BJ (cell line): ENCODE measurements around the gene WBP11. TPM values are rescaled to one million over a fixed set of nuclear protein-coding genes. Genes with fewer than 3 reads are reported as not detected.
"Not testable (repeated sequence)": the region's sequence is repeated elsewhere in the genome, so short reads cannot be mapped to it uniquely, and the experiment has no call there.

ENCODE experiments used
- CTCF ChIA-PET: fragments of 350-600 bp; formaldehyde crosslinking; extraction: SDS; loops from one replicate; lab custom pipeline; 2021; ENCODE audit warnings: antibody characterized with exemption, inconsistent platforms; lab: Yijun Ruan, JAX
- POLR2A ChIA-PET: fragments of 300-600 bp; sonication (Branson Sonifier 250); formaldehyde crosslinking; extraction: SDS; loops from one replicate; lab custom pipeline; 2021; ENCODE audit warnings: antibody characterized with exemption; lab: Charles Lee
- DNase-seq: peaks from one replicate; pipeline ENCODE4 v3.0.0-alpha.2; 2011; ENCODE audit warnings: low read depth
- H3K27me3 ChIP-seq: 2 replicates; pipeline ENCODE4 v1.6.0; 2011; ENCODE audit warnings: low read length; ENCODE audit not compliant: control insufficient read depth, insufficient read depth
- H3K36me3 ChIP-seq: 2 replicates; pipeline ENCODE4 v1.5.1; 2011; ENCODE audit warnings: low read length; ENCODE audit not compliant: control insufficient read depth, insufficient read depth
- H3K4me3 ChIP-seq: 2 replicates; pipeline ENCODE4 v1.5.1; 2011; ENCODE audit warnings: low read depth, mild to moderate bottlenecking, control low read depth, low read length
- CTCF ChIP-seq: IDR thresholded peaks from 2 replicates; pipeline ENCODE4 v1.5.1; 2011; ENCODE audit warnings: low read depth, mild to moderate bottlenecking, control low read depth, inconsistent platforms, low read length, moderate library complexity; ENCODE audit not compliant: insufficient read depth
- polyA plus RNA-seq: library from polyadenylated mRNA; depleted of rRNA; stranded (reverse); fragments of >200 nt; gene quantifications from 2 replicates; pipeline ENCODE4 v1.2.3, GENCODE V29; 2011

WBP11 gene
- polyA plus RNA-seq, 1 experiment: 12.8 TPM

GRCh38 chr12:14769466-14769968 lies 33.8 kb downstream of the WBP11 start:
- no peak for DNase-seq

GRCh38 chr12:14768823-14769405 lies 34.4 kb downstream of the WBP11 start:
- Histone ChIP-seq H3K27me3 (no peaks in the 10 kb centered on the region), H3K36me3 (no peaks in the 10 kb centered on the region; the same call in 1 of the 2 replicates), H3K4me3 (peak overlapping the region; percentile 75)
- TF ChIP-seq CTCF: no peak
- CTCF ChIA-PET: interaction anchor here (0.5 to 3.3 kb wide), 10 partner anchors 10 to 511 kb away, joined by 3 to 15 read pairs (median 5); partner anchors contain the start of genes C12orf60, RERG and WBP11
- POLR2A ChIA-PET: interaction anchor here (0.6 kb wide), 1 partner anchor 26 kb away, joined by 5 read pairs; no protein-coding TSS in a partner anchor
- no peak for DNase-seq

More at GRCh38 chr12:14769466-14769968, 33.8 kb downstream of the WBP11 start:
- peak overlapping the region; percentile 75 for H3K4me3 ChIP-seq
- CTCF ChIA-PET: interaction anchor here (0.7 to 3.3 kb wide), 13 partner anchors 11 to 452 kb away, joined by 3 to 15 read pairs (median 5); partner anchors contain the start of genes C12orf60, RERG and WBP11
- TF ChIP-seq CTCF: no peak
- no peaks in the 10 kb centered on the region for H3K27me3 ChIP-seq
- POLR2A ChIA-PET: no interaction called here
- H3K36me3 ChIP-seq: no peaks in the 10 kb centered on the region; the same call in 1 of the 2 replicates

- ChIA-PET POLR2A (no interaction called here), CTCF (no interaction called here)
- TF ChIP-seq CTCF: no peak
- Histone ChIP-seq H3K36me3 (no peaks in the 10 kb centered on the region; the same call in 1 of the 2 replicates), H3K4me3 (no peak overlapping the region), H3K27me3 (no peaks in the 10 kb centered on the region)
- DNase-seq: no peak
These were observed 35.7 kb downstream of the WBP11 start for GRCh38 chr12:14767617-14768016.

- CTCF ChIA-PET: no interaction called here
- DNase-seq: no peak
- no peak overlapping the region for H3K4me3 ChIP-seq
- no peaks in the 10 kb centered on the region for H3K27me3 ChIP-seq
- no peak for TF ChIP-seq CTCF
- H3K36me3 ChIP-seq: no peaks in the 10 kb centered on the region; the same call in 1 of the 2 replicates
- POLR2A ChIA-PET: no interaction called here
These were observed 36.5 kb downstream of the WBP11 start for GRCh38 chr12:14766649-14767215.

- CTCF ChIA-PET, H3K27me3 ChIP-seq, POLR2A ChIA-PET, H3K4me3 ChIP-seq, DNase-seq, H3K36me3 ChIP-seq: not testable (repeated sequence)
These were observed 37.3 kb downstream of the WBP11 start for GRCh38 chr12:14766020-14766419.
